GM12873 (cell line): ENCODE results near the gene DBN1.

Experiments used
- TF ChIP-seq, protein P1 (sequence below): IDR thresholded peaks from 2 replicates; pipeline ENCODE4 v1.5.1; 2012; ENCODE audit warnings: low read depth, mild to moderate bottlenecking, moderate library complexity, low read length, control low read depth; ENCODE audit not compliant: insufficient read depth; ENCODE audit errors: missing control alignments

Gene DBN1

DNA sequence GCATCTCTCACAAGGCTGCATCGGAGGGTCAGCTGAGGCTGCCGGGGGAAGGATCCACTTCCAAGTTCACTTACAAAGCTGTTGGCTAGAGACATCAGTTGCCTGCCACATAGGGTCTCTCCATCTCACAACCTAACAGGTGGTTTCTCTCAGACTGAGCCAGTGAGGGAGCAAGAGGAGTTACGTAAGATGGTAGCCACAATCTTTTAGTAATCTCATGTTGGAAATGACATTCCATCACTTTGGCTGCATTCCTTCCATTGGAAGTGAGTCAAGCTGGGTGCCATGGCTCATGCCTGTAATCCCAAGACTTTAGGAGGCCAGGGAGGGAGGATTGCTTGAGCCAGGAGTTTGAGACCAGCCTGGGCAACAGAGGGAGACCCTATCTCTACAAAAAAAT lies 54.4 kb downstream of the DBN1 start:
- TF ChIP-seq, protein P1, sequence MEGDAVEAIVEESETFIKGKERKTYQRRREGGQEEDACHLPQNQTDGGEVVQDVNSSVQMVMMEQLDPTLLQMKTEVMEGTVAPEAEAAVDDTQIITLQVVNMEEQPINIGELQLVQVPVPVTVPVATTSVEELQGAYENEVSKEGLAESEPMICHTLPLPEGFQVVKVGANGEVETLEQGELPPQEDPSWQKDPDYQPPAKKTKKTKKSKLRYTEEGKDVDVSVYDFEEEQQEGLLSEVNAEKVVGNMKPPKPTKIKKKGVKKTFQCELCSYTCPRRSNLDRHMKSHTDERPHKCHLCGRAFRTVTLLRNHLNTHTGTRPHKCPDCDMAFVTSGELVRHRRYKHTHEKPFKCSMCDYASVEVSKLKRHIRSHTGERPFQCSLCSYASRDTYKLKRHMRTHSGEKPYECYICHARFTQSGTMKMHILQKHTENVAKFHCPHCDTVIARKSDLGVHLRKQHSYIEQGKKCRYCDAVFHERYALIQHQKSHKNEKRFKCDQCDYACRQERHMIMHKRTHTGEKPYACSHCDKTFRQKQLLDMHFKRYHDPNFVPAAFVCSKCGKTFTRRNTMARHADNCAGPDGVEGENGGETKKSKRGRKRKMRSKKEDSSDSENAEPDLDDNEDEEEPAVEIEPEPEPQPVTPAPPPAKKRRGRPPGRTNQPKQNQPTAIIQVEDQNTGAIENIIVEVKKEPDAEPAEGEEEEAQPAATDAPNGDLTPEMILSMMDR, result no peak

DNA sequence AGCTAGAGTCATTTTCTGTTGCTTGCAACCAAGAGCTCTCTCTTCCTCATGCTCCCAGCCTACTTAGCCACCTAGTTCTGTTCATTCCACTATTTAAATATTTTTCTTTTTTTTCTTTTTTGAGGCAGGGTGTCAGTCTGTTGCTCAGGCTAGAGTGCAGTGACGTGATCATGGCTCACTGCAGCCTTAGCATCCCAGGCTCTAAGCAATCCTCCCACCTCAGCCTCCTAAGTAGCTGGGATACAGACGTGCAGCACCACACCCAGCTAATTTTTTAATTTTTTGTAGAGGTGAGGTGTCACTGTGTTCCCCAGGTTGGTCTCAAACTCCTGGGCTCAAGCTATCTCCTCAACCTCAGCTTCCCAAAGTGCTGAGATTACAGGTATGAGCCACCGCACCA lies 59.0 kb downstream of the DBN1 start:
- TF ChIP-seq, protein P1, result no peak

DNA sequence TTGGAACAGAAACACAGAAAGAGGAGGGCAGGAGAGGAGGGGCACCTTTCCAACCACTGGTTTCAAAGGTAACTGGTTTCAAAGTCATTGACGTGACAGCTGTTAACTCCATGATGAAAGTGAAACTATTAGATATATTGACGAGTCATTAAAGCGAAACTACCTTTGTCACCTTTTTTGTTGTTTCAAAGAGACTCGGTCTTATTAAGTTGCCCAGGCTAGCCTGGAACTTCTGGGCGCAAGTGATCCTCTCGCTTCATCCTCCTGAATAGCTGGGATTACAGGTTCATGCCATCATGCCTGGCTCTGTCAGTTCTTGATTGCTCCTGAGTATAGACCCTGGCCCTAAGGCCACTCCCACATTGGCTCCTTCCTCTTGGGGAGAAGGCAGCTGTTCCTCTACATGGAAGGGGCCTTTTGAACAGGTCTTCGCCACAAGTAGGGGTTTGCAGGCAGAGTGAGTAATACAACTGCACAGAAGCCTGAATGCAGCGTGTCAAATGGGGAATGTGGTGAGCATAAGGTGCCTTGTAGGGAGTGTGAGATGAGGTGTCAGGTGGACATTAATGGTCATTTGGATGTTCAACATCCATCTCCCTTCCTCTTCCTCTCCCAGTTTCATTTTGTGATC lies 60.7 kb downstream of the DBN1 start:
- TF ChIP-seq, protein P1, result no peak

DNA sequence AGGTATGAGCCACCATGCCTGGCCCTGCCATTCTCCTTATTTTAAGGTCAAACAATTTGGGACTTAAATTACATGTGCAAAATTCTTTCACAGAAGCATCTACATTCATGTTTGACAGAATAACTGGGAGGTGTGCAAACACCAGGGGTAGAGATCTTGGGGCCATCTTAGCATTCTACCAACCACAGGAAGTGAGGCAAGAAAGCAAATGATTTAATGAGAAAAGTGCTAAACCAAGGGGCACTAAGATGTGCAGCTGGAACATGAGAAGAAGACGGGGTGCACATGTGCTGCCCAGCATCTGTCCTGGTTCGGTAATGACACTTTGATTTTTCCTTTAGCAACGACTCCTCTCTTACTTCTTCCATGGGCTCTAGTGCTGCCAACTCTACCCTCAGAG lies 62.9 kb downstream of the DBN1 start:
- TF ChIP-seq, protein P1, result no peak

DNA sequence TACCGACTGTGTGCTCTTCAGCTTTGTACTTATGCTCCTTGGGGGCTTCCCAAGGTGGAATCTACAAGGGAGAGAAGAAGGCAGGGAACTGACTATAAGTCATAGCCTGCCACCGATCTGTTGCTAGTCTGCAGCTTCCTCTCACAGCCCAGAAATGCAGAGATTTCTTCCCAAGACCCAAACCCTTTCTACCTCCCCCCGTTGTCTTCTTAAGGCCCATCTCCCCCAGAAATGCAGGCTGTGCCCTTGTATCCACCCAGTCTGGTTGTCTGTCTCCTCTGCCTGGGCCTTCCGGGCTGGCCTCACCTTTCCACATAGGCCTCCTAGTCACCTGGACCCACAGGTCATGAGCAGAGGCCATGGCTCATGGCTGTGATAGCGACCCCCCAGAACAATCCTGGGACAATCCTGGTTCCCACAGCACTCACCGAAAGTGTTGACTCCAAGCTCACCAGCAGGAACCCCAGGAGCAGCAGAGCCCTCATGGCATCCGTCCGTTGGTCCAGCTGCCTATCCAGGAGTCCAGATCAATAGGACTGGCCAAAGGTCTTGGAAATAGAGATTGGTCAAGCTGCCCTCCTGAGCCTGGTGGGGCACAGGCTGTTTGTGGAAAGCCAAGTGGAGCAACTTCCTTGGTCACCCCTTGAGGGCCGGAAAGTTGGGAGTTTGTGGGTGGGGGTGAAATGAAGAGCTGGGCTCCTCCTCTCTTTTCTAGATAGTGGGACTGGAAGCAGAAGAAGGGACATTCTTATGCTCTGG lies 64.2 kb downstream of the DBN1 start, which contains the start of gene F12:
F12 (minus strand) TSS at position 522 of the 759 bp plus-strand sequence; CDS start at position 485, 37 bp downstream.
- TF ChIP-seq, protein P1, result no peak
